ENCODE data around the gene LGALS7B. TPM values are rescaled to one million over a fixed set of nuclear protein-coding genes. Genes with fewer than 3 reads are reported as not detected.
A peak's percentile ranks its signal among the peaks of the same experiment; 100 is the strongest.
"Not testable (repeated sequence)": the region's sequence is repeated elsewhere in the genome, so short reads cannot be mapped to it uniquely, and the experiment has no call there.

The LGALS7B gene
- total and polyA plus RNA-seq, 8 donors: 0.38 TPM; not detected in 7

- no peak for TF ChIP-seq CTCF (IDR thresholded peaks at IDR 0.05)
- Histone ChIP-seq H3K4me1 (peaks cover 8 to 16% (median 9%) of the 10 kb centered on the region in 3 donors), H3K36me3 (peaks cover 0 to 19% (median 3%) of the 10 kb centered on the region in 3 donors), H3K9me3 (no peaks in the 10 kb centered on the region), H3K27me3 (no peaks in the 10 kb centered on the region), H3K4me3 (no peak overlapping the region), H3K27ac (no peak overlapping the region)
- intact Hi-C loops (cut with DNase I): no loop called here
- ATAC-seq (no peak), DNase-seq (no peak), FAIRE-seq (no peak)
- 74 to 80% methylated on average over 6 of the region's 6 CpGs for WGBS, 2 donors
These were observed 38.0 kb downstream of the LGALS7B start for GRCh38 chr19:38826856-38827551.

- WGBS, 2 donors: 95 to 98% methylated on average over 7 of the region's 7 CpGs
- FAIRE-seq; intact Hi-C loops (cut with DNase I); H3K4me3 ChIP-seq; H3K9me3 ChIP-seq; ATAC-seq; DNase-seq; H3K27ac ChIP-seq; H3K27me3 ChIP-seq: not testable (repeated sequence)
- peaks cover 9 to 16% (median 13%) of the 10 kb centered on the region in 3 donors for H3K4me1 ChIP-seq
- peaks cover 0 to 13% (median 3%) of the 10 kb centered on the region in 3 donors for H3K36me3 ChIP-seq
These were observed 40.2 kb downstream of the LGALS7B start for GRCh38 chr19:38829203-38829602.

GRCh38 chr19:38830039-38830733, 41.2 kb downstream of the LGALS7B start:
- intact Hi-C loops (cut with DNase I): no loop called here
- Histone ChIP-seq H3K4me1 (peaks cover 9 to 16% (median 13%) of the 10 kb centered on the region in 3 donors), H3K36me3 (peaks cover 0 to 13% (median 3%) of the 10 kb centered on the region in 3 donors), H3K27me3 (no peaks in the 10 kb centered on the region), H3K27ac (peak overlapping the region in 1 of 4 donors; percentile 94), H3K4me3 (peak overlapping the region in 2 of 4 donors; percentile 63 to 71), H3K9me3 (no peaks in the 10 kb centered on the region)
- FAIRE-seq (no peak), DNase-seq (no peak), ATAC-seq (no peak)
- TF ChIP-seq CTCF (IDR thresholded peaks at IDR 0.05): no peak
- 48 to 49% methylated on average over 4 of the region's 4 CpGs for WGBS, 2 donors

- WGBS, 2 donors: 0% methylated on average over 16 of the region's 16 CpGs
- Histone ChIP-seq H3K9me3 (no peaks in the 10 kb centered on the region), H3K27ac (peak overlapping the region; percentile 71 to 94 (median 85)), H3K36me3 (peaks cover 0 to 18% (median 3%) of the 10 kb centered on the region in 3 donors), H3K27me3 (no peaks in the 10 kb centered on the region), H3K4me3 (peak overlapping the region; percentile 44 to 71 (median 56)), H3K4me1 (peaks cover 13 to 18% (median 16%) of the 10 kb centered on the region in 3 donors)
- no peak for TF ChIP-seq CTCF (IDR thresholded peaks at IDR 0.05)
- intact Hi-C loops (cut with DNase I): no loop called here
- FAIRE-seq: no peak
- DNase-seq: peak; percentile 77 to 88 (median 80)
- ATAC-seq: peak; percentile 55 to 74 (median 66)
These were observed 42.2 kb downstream of the LGALS7B start for GRCh38 chr19:38831142-38831605.

- intact Hi-C loops (cut with DNase I): no loop called here
These were observed 44.1 kb downstream of the LGALS7B start for GRCh38 chr19:38833092-38833425.

More at GRCh38 chr19:38833092-38833425, 44.1 kb downstream of the LGALS7B start:
- Histone ChIP-seq H3K36me3 (peaks cover 3 to 32% (median 14%) of the 10 kb centered on the region in 3 donors), H3K4me1 (peaks cover 17 to 31% (median 24%) of the 10 kb centered on the region in 3 donors), H3K27me3 (no peaks in the 10 kb centered on the region), H3K4me3 (no peak overlapping the region), H3K9me3 (no peaks in the 10 kb centered on the region), H3K27ac (no peak overlapping the region)
- no peak for ATAC-seq
- no peak for DNase-seq
- 94 to 97% methylated on average over 7 of the region's 7 CpGs for WGBS, 2 donors
- no peak for TF ChIP-seq CTCF (IDR thresholded peaks at IDR 0.05)
- no peak for FAIRE-seq

All from pancreas (tissue), 10 donors.